Activated CD8-positive, alpha-beta memory T cell treated with anti-CD3 and anti-CD28 coated beads, Interleukin-2, amount 50 U/mL, for 1 hour (primary cell): ENCODE results near the gene DENND1A.

Experiments
- DNase-seq: peaks from one replicate; pipeline ENCODE4 v3.0.0-alpha.2; 2020; ENCODE audit errors: extremely low read depth

Gene DENND1A

DNA sequence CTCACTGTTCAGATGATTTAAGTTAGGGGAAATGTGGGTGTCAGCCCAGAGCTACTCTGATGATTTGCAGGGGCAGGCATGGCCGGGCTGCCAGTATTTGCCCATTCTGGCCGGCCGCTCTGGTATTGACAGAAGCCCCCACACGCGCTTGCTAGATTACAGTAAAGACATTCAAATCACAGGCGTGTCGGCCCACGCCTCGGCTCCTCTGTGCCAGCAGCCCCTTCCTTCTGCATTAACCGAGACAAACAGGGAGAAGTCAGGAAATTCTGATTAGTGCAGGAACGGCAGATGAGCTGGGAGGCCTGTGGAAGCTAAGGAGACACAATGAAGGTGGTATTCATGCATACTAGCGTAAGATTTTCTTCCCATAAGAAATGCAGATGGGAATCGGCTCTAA lies 460.6 kb downstream of the DENND1A start:
- DNase-seq, result no peak

DNA sequence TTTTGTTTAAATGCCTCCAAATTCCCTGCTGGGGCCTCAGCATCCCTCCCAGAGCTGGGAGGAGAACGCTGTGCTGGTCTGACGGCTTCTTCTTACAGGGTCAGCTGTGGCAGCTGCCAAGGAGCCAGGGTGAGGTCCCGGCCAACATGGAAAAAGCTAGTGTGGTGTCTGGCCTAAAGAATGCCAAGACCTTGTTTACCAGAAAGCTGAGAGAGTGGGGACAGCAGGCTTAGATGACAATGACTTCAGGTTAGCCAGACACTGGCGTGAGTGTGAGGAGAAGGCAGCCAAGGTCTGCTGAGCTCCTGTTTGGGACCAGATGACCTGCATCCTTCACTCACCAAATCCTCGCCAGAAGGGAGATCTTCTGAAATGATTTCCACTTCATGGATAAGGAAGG lies 461.4 kb downstream of the DENND1A start:
- DNase-seq, result no peak

DNA sequence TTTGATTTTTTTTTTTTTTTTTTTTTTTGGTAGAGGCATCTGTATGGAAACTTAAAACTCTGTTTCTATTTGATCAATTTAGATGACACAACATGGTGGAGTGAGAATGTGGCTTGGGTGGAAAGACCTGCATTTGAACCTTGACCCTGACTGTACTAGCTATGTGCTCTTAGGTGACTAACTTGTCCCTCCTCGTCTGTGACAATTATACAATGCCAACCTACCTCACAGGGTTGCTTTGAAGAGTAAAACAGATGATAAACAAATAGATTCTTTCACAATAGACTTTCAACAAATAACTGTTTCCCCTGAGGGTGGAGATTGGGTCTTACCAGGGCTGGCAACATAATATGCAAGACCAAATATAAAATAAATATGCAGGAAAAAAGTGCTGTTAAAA lies 464.6 kb downstream of the DENND1A start:
- no peak for DNase-seq

DNA sequence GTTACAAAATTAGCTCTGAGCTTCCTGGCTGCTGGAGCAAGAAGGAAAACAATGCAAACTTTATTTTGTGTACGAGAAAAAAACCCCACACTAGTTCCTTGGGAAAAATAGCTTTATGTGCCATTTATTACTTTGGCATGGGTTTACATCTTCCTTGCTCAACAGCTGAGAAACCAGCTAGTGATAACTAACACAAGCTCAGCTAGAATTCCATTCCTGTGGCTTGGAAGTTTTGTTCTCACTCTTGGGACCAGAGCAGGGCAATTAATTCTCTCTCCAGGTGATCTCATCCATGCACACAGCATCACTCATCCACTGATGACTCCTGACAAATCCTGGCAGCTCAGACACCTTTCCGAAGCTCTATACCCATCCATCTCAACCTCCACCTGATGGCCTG lies 469.8 kb downstream of the DENND1A start:
- DNase-seq, result no peak

DNA sequence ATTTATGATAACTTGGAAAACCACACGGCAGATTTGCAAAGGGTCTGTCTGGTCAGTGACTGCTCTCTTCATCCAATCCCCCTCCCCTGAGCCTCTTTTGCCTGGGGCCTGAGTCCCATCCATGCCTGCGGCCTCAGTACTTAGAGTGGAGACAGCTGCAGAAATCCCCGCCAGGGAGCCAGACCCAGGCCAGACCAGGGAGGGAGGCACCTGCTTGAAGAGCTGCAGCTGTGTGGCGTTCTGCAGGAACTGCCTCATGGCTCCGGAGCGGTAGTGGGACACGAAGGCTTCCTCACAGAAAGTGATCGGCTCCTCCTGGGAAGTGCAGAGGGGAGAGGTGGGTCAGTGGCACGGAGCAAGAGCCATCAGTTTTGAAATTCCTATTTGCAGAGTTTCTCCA lies 472.3 kb downstream of the DENND1A start:
- DNase-seq, result no peak

DNA sequence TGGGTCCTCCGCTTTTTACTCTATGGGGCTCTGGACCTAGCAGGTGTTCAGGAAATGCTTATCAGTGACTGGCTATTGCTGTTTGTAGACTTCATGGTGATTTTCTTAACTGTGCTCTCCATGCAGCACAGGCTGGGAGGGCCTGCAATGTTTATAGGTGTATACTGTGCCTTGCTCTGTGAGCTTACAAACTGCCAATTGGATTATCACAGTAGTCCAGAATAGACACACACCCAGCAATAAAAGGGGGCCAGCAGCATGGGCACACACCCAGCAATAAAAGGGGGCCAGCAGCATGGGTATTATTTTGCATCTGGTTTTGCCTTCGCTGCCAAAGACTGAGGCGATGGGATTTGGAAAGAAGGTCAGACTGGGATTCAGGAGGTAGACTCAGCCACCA lies 473.9 kb downstream of the DENND1A start:
- no peak for DNase-seq

DNA sequence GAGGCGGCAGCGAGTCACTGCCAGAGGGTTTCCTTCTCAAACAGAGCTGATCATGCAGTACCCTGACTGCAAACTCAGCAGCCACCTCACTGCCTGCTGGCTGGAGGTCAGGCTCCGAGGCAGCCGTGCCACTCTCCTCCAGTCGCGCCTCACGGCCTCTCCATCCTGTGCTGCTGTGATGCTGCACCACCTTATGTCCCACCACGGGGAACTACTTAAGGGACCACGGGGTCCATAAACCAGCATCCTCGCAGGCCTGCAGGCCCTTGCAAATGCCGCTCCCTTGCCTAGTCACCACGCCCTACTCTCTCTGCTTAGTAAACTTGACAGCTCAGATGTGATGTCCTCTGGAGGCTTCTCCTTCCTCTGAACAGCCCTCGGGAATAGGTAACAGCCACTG lies 474.7 kb downstream of the DENND1A start:
- DNase-seq, result no peak

DNA sequence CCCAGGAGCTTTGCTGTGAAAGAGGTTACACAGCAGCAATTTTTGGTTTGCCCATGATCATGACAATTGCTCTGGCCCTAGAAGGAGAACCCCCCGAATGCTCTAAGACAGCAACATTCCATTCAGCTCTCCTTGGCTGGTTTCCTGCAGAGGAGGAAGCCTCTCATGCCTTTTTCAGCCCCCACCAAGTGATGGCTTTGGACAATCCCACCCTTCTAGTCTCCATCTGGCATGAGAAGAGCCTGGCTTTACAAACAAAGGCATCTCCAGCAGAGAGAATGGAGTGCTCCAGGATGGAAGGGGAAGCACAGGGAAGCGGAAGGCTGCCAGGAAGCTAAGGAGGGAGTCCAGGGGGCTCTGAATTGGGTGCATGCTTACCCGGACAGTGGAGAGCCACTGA lies 475.6 kb downstream of the DENND1A start:
- no peak for DNase-seq

DNA sequence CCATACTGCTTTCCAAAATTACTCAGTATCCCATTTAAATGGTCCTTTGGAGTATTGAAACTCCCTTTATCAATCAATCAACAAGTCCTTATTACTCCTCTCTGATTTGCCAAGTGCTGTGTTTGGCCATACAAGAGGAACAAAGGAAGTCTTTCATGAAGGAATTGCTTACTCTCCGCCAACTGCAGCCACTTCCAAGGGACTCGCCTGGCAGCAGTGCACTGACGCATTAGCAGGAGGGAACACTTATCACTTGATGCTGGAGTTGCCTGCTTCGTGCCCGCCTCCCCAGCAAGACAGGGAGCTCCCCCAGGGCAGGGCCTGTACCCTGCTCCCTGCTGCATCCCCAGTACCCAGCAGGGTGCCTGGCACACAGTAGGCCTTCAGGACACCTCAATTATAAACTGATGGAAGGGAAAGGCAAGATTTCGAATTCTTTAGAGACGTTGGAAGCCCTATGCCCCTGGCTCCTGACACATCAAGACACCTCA lies 476.1 kb downstream of the DENND1A start:
- DNase-seq, result no peak

DNA sequence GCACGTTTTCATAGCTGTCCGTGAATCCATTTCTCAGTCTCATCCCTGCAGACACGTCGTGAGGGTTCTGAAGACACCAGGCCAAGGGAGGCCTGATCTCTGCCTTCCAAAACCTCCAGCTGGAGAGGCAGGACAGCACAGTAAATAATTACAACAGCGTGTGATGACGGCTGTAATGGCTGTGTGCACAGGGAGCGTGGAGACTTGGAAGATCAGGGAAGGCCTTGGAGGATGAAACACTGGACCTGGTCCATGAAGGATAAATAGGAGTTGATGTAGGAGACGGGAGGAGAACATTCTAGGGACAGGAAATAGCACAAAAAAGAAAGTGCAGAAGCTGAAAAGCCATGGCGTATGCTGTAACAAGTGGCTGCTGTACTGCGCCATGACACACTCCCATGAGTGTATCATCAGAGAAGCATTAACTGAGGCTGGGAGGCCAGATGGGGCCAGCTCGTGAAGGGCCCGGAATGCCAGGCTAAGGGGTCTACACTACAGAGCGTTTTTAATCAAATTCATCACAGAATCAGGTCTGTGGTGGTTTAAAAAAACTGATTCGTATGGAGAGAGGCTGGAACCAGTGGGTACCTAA lies 476.8 kb downstream of the DENND1A start:
- DNase-seq, result no peak

DNA sequence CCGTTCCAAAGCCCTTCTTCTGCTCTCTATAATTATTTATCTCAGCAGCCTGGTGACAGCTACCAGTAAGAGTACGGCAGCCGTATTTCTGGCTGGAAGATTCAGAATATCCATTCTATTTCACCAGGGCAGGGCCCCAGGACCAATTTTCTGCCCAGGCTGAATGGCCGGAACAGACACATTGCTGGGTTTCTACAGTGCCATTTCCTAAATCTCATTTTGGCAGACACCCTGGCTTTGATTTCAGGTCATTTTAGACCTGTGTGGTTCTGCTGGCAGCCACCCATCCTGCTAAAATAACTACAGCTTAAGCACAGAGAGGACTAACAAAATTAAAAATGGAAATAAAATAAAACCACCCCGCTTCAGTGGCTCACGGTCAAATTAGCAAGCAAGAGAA lies 478.9 kb downstream of the DENND1A start:
- no peak for DNase-seq

DNA sequence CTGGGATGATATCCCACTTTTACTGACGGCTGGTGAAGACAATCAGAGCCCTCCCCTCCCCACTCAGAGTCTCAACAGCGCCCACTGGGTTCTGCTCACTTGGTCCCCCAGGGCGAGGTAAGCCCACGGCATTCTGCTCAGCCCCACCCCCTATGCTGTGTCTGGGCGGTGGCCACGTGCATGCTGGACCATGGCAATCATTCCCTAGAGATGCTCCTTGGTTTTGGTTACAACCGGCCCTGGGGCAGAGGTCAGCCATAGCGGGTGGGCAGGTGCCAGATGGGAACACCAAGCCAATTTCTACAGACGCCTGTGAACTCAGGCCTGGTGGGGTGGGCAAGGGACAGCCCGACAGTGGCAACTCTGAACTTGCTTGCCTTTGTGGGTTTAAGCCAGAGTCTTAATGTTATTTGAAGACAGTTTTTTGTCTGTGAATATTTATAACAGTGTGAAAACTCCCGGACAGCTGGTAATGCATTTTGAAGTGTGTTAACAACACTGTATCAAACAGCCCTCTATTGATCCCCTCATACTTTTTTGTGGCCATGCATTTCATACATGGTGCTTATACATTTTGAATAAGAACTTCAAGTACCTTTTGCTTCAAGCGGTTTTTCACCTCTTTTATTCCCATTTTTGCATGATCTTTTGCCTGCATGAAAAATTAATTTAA lies 479.7 kb downstream of the DENND1A start:
- DNase-seq, result no peak

DNA sequence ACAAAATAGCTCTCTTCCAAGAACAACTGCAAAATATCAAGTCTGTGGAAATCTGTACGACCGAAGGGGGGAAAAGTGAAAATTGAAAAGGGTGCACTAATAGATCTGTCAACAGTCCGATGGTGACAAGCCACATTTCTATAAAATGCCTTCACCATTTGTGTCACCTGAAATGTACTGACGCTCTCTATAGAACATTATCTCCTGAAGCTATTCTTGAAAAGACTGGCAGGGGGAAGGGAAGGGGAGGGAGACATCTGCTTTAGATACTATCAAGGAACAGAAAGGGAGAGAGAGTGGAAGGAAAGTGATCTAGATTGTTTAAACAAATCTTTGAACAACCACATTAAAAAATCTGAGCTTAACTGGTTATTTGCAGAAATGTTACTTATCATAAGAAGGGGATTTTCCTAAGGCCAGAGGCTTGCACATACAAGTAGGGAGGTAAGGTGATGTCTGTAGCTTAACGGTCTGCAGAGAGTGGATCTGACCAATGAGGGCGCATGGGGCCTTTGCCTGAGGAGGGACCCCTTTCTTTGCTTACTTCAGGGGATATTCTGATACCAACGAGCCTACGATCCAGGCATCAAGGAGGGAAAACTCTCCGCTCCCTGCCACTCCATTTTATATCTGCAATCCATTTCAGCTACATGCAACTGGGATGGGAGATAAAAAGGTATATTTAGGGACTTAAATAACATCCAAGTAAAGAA lies 481.8 kb downstream of the DENND1A start:
- DNase-seq, result no peak

DNA sequence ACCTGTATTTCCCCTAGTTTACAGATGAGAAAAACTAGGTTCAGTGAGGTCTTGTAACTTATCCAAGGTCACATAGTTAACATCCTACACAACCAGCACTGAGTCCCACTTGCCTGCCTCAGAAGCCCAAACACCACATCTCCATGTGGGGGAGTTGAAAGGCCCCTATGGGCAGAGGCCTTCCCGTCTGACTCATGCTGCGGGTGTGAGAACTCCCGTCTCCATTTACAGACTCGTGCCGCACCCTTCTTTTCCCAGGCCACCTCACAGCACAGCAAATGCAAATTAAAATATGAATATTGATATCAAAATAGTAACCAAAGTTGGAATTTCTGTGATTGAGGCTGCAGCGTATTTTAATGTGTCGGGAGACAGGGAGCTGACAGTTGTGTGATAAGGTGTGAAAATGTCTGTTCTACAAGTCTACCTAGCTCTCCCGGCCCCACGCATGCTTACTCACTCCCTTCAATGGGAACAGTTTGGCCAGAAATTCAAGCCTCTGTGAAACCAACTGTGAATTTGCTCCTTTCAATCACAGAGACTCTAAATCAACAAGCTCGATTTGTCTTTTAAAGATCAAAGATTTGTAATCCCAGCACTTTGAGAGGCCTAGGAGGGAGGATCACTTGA lies 483.8 kb downstream of the DENND1A start:
- no peak for DNase-seq

DNA sequence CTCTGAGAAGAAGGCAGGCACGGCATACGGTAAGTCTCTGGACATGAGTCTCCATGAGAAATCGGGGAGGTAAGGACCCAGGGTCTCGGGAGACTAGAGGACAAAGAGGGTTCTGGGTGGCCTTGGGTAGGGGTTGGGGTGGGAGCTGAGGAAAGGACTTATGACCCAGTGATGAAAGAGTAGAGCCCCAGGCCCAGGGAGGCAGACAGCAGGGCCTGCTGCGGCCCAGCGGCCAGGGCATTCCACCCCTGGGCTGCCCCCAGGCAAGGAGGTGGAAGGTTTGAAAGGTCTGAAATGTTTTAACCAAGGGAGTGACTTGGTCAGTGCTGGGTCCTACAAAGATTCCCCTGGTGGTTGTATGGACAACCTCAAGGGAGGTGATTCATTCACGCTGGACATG lies 484.8 kb downstream of the DENND1A start:
- no peak for DNase-seq

DNA sequence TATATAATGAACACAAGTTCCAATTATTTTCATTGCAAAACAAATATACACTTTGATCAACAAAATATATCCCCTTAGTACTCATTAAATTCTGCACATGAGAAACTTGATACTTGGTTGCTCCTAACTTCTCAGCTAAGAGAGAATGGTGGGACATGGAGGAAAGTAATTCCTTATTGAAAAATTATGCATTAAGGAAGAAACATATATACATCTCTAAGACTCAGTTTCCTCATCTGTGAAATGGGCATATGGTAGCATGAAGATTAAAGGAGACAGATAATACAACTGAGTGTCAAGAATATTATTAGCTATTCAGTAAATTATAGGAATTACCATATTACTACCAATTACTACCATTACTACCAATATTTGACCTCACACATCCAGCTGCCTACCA lies 488.2 kb downstream of the DENND1A start:
- DNase-seq, result no peak

DNA sequence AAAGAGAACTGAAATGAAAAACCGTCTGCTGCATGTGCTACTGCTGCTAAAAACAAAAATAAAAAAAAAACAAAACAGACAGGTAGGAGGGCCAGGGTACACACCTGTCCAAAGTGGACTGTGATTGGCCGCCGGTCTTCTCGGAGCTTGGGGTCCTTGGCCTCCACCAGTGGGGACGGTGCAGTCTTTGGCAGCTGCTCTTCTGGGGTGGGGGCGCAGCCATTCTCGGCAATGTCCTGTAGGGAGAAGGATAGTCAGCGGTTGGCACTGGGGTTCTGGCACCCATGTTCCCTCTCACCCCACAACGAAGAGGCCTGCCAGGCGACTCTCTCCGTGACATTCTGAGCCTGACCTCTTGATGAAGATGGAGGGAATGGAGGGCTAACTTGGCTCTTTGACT lies 489.7 kb downstream of the DENND1A start:
- no peak for DNase-seq

DNA sequence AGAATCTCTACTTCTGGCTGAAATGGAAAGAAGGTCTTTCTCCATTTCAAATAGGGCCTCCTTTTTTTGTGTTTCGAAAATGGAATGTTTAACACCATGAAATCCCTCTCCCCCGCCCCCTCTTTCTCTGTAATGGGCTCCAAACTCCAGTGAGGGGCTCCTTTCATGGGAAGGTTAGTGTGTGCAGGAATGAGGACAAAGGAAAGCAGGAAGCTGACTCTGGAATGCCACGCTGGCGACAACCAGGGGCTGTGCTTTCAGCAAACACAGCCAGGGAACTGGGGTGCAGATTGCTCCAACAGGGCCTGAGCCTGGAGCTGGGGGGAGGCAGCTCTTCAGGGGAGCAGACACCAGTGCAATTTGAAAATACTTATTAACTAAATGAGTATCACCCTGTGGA lies 491.1 kb downstream of the DENND1A start:
- DNase-seq, result no peak

DNA sequence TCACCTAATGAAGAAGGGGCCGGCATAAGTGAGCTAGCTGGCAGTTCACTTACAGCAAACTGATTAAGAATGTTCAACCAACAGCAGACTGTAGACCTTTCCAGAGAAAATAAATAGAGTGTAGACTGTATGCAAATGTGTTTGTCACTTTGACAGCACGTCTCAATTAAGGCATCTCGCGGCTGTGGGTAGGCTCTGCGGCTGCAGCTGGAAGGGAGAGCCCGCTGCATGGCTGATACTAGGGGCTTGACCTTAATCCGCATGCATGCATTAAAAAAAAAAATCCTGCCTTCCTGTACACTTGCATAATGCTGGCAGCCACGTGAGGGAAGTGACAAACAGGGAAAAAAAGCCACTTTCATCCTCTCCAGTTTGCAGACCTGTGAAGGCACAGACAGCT lies 491.6 kb downstream of the DENND1A start:
- no peak for DNase-seq

DNA sequence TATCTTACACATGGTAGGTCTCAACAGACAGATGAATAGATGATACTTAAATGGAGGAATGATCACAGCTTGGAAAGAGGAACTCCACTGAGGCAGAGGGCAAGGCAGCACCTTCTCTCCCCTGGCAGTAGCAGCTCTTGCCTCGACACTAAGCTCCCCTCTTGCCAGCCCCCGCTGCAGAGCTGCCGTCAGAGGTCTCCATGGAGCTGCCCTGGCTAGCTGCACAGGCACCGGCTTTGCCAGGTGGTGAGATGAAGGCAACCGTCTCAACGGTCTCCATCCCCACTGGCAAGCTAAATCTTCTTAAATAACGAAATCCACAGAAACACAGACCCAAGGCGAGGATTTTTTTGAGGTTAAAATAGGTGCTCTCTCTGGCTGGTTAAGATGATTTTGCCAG lies 492.7 kb downstream of the DENND1A start:
- DNase-seq, result no peak

DNA sequence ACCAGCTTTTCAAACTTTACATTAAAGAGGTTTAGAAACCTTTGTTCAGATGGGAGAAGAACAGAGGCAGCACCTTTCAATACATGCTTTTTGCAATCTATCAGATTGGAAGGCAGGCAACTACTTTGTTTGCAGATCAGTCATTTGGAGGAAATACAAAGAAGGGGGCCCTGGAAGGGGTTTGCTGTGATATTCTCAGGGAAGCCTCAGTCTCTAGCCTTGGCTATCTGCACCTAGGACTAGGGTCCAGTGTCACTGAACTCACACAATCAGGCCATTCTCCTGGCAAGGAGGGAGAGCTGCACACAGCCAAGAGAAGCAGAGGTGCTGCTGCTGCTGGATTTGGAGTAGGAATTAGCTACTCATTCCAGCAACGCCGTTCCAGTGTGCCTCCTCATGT lies 494.5 kb downstream of the DENND1A start:
- DNase-seq, result no peak

DNA sequence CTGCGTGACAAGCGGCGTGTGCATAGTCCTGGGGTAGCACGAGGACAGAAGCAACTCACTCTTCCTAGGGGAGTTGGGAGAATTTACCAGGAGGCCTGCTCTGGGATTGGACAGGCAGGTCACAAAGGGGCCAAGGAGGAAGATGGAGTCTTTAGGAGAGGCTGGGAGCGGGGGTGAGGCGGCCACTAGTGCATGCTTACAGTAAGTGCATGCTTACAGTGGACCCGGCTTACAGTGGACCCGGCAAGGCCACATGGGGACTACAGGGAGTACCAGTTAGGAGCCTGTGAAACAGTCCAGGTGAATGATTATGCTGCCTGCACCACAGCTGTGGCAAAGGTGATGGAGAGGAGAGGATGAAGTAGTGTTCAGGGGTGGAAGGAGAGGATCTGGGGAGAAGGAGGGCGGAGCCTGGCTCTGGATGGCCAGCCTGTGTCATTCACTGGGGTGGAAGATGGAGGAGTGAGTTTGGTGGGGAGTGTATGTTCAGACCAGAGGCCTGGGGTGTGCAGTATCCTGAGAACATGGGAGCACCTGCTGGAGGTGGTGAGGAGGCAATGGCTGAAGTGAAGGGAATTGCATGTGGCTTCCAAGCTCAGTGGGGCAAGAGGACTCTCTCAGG lies 495.2 kb downstream of the DENND1A start:
- no peak for DNase-seq
